GM23248 (cell line): ENCODE results near the gene HEATR5A. TPM values are rescaled to one million over a fixed set of nuclear protein-coding genes. Genes with fewer than 3 reads are reported as not detected.

Experiments
- DNase-seq: peaks from one replicate; pipeline ENCODE4 v3.0.0-alpha.2; 2015
- H2AFZ ChIP-seq: fragments of 200-600 bp; sonication (generic); 2 replicates; pipeline ENCODE4 v1.6.1; 2016; ENCODE audit warnings: antibody characterized with exemption
- H3F3A ChIP-seq: fragments of 200-600 bp; sonication (generic); 2 replicates; pipeline ENCODE4 v1.6.1; 2016; ENCODE audit warnings: mild to moderate bottlenecking, antibody characterized with exemption, mixed run types; ENCODE audit not compliant: insufficient read depth
- H3K27ac ChIP-seq: fragments of 200-600 bp; sonication (generic); 2 replicates; pipeline ENCODE4 v1.5.1; 2016; ENCODE audit warnings: mild to moderate bottlenecking
- H3K27me3 ChIP-seq: fragments of 200-600 bp; sonication (generic); replicated peaks from 2 replicates; pipeline ENCODE4 v1.6.1; 2016; ENCODE audit warnings: mild to moderate bottlenecking; ENCODE audit not compliant: insufficient read depth
- H3K36me3 ChIP-seq: fragments of 200-600 bp; sonication (generic); 2 replicates; pipeline ENCODE4 v1.6.1; 2016; ENCODE audit warnings: low read depth, mild to moderate bottlenecking
- H3K4me1 ChIP-seq: fragments of 200-600 bp; sonication (generic); 2 replicates; pipeline ENCODE4 v1.6.1; 2016; ENCODE audit warnings: mild to moderate bottlenecking; ENCODE audit not compliant: insufficient read depth
- H3K4me2 ChIP-seq: fragments of 200-600 bp; sonication (generic); one replicate; pipeline ENCODE4 v1.6.1; 2016; ENCODE audit warnings: mild to moderate bottlenecking; ENCODE audit not compliant: unreplicated experiment
- H3K4me3 ChIP-seq: fragments of 200-600 bp; sonication (generic); 2 replicates; pipeline ENCODE4 v1.5.1; 2016; ENCODE audit warnings: mild to moderate bottlenecking
- H3K79me2 ChIP-seq: fragments of 200-600 bp; sonication (generic); 2 replicates; pipeline ENCODE4 v1.6.1; 2016; ENCODE audit warnings: mild to moderate bottlenecking; ENCODE audit not compliant: insufficient read depth
- H3K9ac ChIP-seq: fragments of 200-600 bp; sonication (generic); 2 replicates; pipeline ENCODE4 v1.6.1; 2016; ENCODE audit warnings: mild to moderate bottlenecking
- H3K9me2 ChIP-seq: fragments of 200-600 bp; sonication (generic); 2 replicates; pipeline ENCODE4 v1.6.1; 2016; ENCODE audit warnings: mixed run types, mild to moderate bottlenecking, moderate library complexity; ENCODE audit not compliant: insufficient read depth
- H3K9me3 ChIP-seq: fragments of 200-600 bp; sonication (generic); one replicate; pipeline ENCODE4 v1.6.1; 2017; ENCODE audit warnings: low read depth
- H4K20me1 ChIP-seq: fragments of 200-600 bp; sonication (generic); 2 replicates; pipeline ENCODE4 v1.6.0; 2016; ENCODE audit not compliant: insufficient read depth
- EZH2 ChIP-seq: fragments of 200-600 bp; sonication (generic); IDR thresholded peaks from 2 replicates; pipeline ENCODE4 v1.6.1; 2018; ENCODE audit warnings: antibody characterized with exemption, mild to moderate bottlenecking; ENCODE audit not compliant: insufficient read depth, poor library complexity, severe bottlenecking
- EZH2phosphoT487 ChIP-seq: fragments of 200-600 bp; sonication (generic); IDR thresholded peaks from 2 replicates; pipeline ENCODE4 v1.6.1; 2018; ENCODE audit warnings: antibody characterized with exemption, moderate library complexity, mild to moderate bottlenecking, low read depth; ENCODE audit not compliant: insufficient read depth
- WGBS, 2 experiments: methylation state at CpG; one replicate each; pipeline ENCODE4 v1.1.6; 2015 to 2017; ENCODE audit warnings: low lambda C conversion rate in 2 of 2, low coverage in 1 of 2; ENCODE audit errors: missing lambda C conversion rate in 2 of 2; 5-methylcytosine and 5-hydroxymethylcytosine counted together
- in situ Hi-C: fragments of 300-500 bp; cut with MboI; formaldehyde crosslinking; loops from 2 replicates; pipeline ENCODE4 v1.15.0; 2020
- polyA plus RNA-seq: library from polyadenylated mRNA; unstranded; fragments of >200 nt; fragmentation: Nextera tagmentation; extraction: Ambion mirVana; gene quantifications from 2 replicates; pipeline ENCODE4 v1.2.1, GENCODE V29; 2016
- total RNA-seq: library from RNA; depleted of rRNA; stranded (reverse); fragments of >200 nt; shearing (Covaris generic); gene quantifications from 2 replicates; pipeline ENCODE4 v1.2.3, GENCODE V29; 2014

The HEATR5A gene
- total and polyA plus RNA-seq, 2 experiments from 2014 or later = 49.1 to 70.3 TPM

GRCh38 chr14:31426663-31427062, 6.3 kb upstream of the HEATR5A start:
- no peak overlapping the region for H2AFZ ChIP-seq
- H3K9me2 ChIP-seq = no peaks in the 10 kb centered on the region
- no peak for DNase-seq
- WGBS, 2 experiments = 59 to 70% methylated on average over 2 of the region's 2 CpGs
- no peaks in the 10 kb centered on the region for H3K79me2 ChIP-seq
- H3K4me2 ChIP-seq = no peak overlapping the region
- H4K20me1 ChIP-seq = no peaks in the 10 kb centered on the region
- in situ Hi-C loops = no loop called here
- H3K4me1 ChIP-seq = 0 out of 2 replicates have a peak, but pooled peaks cover 3% of the 10 kb centered on the region
- no peaks in the 10 kb centered on the region for H3F3A ChIP-seq
- H3K9me3 ChIP-seq = no peaks in the 10 kb centered on the region
- no peaks in the 10 kb centered on the region for H3K27me3 ChIP-seq
- no peak overlapping the region for H3K9ac ChIP-seq
- TF ChIP-seq EZH2 (no peak), EZH2phosphoT487 (no peak)
- H3K36me3 ChIP-seq = no peaks in the 10 kb centered on the region
- H3K27ac ChIP-seq = no peak overlapping the region
- no peak overlapping the region for H3K4me3 ChIP-seq

DNA sequence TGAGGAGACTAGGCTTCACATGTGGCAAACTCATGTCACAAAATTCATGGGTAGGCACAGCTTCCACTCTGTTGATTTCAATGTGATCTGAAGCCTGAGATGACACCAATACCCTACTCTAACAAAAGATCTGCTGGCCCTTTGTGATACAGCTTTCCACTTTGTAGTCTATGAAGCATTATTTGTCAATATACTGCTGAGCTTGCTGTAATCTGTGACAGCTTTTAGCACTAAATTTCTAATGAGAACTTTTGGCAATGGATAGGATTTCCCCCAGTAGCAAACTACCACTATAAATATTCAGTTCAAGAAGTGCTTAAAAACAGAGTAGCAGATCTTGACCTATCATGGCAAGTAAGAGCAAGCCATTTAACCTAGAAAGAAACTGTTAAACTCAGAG, 5.6 kb upstream of the HEATR5A start:
- H3K79me2 ChIP-seq = no peaks in the 10 kb centered on the region
- no peak overlapping the region for H3K4me2 ChIP-seq
- no peak overlapping the region for H2AFZ ChIP-seq
- no peak overlapping the region for H3K27ac ChIP-seq
- no peaks in the 10 kb centered on the region for H3K27me3 ChIP-seq
- H4K20me1 ChIP-seq = no peaks in the 10 kb centered on the region
- no peak overlapping the region for H3K9ac ChIP-seq
- H3K9me3 ChIP-seq = no peaks in the 10 kb centered on the region
- TF ChIP-seq EZH2 (no peak), EZH2phosphoT487 (no peak)
- H3K36me3 ChIP-seq = no peaks in the 10 kb centered on the region
- no peak for DNase-seq
- H3K4me1 ChIP-seq = 0 out of 2 replicates have a peak, but pooled peaks cover 3% of the 10 kb centered on the region
- no peak overlapping the region for H3K4me3 ChIP-seq
- H3F3A ChIP-seq = peaks cover 6% of the 10 kb centered on the region; the same call in 1 of the 2 replicates
- H3K9me2 ChIP-seq = no peaks in the 10 kb centered on the region
- in situ Hi-C loops = no loop called here

DNA sequence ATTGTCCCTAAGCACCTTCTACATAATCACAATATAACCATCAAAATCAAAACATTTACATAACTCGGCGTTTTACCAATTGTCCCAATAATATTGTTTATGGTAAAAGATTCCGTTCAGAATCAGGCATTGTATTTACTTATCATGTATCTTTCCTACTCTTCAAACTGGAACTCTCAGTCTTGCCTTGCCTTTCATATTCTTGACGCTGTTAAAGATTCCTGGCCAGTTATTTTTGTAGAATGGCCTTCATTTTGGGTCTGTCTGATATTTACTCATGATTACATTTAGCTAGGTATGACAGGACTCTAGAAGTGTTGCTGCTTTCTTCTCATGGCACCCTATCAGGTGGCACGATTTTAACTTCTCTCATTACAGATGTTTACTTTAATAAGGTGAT, 850 bp upstream of the HEATR5A start:
- no peak for TF ChIP-seq EZH2
- TF ChIP-seq EZH2phosphoT487 = no peak
- peaks cover 41% of the 10 kb centered on the region for H3K79me2 ChIP-seq
- 0 out of 2 replicates have a peak overlapping the region, but pooled peaks have one; percentile 95 for H3K4me3 ChIP-seq
- H3K9ac ChIP-seq = peak overlapping the region; percentile 74; the same call in 1 of the 2 replicates
- no peaks in the 10 kb centered on the region for H3K9me2 ChIP-seq
- peak overlapping the region; percentile 70 for H3K27ac ChIP-seq
- H3K4me2 ChIP-seq = peak overlapping the region; percentile 44
- in situ Hi-C loops = no loop called here
- H4K20me1 ChIP-seq = no peaks in the 10 kb centered on the region
- H3K36me3 ChIP-seq = 0 out of 2 replicates have a peak, but pooled peaks cover 3% of the 10 kb centered on the region
- 98 to 99% methylated on average over 5 of the region's 5 CpGs for WGBS, 2 experiments
- H3K27me3 ChIP-seq = no peaks in the 10 kb centered on the region
- H3K9me3 ChIP-seq = no peaks in the 10 kb centered on the region
- H2AFZ ChIP-seq = peak overlapping the region; percentile 91
- H3F3A ChIP-seq = peaks cover 16% of the 10 kb centered on the region; the same call in 1 of the 2 replicates
- peaks cover 8% of the 10 kb centered on the region; the same call in 1 of the 2 replicates for H3K4me1 ChIP-seq
- no peak for DNase-seq

DNA sequence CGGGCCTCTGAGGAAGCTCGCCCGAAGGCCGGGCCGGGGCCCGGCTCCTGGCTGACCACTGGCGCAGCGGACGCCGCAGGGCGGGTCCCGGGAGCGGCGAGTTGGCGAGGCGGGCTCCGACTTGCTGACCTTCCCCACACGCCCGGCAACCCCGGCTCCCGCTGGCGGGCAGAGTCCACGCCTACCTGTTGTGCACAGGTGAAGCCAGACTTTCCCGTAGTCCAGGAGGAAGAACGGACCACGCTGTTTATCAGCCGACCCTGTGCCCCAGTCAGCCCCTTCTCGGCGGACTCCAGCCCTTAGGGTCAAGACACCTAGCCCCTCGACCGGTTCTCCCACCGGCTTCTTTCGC, 407 bp downstream of the HEATR5A start:
- peaks cover 16% of the 10 kb centered on the region; the same call in 1 of the 2 replicates for H3F3A ChIP-seq
- peak overlapping the region; percentile 97 for H3K4me2 ChIP-seq
- 0 to 3% methylated on average over 25 to 30 of the region's 33 CpGs for WGBS, 2 experiments
- H4K20me1 ChIP-seq = no peaks in the 10 kb centered on the region
- H3K4me3 ChIP-seq = peak overlapping the region; percentile 95
- in situ Hi-C loops = no loop called here
- TF ChIP-seq EZH2 (no peak), EZH2phosphoT487 (no peak)
- H2AFZ ChIP-seq = peak overlapping the region; percentile 85
- no peaks in the 10 kb centered on the region for H3K9me2 ChIP-seq
- peak; percentile 79 for DNase-seq
- H3K9ac ChIP-seq = peak overlapping the region; percentile 97
- H3K27ac ChIP-seq = peak overlapping the region; percentile 84
- H3K36me3 ChIP-seq = 0 out of 2 replicates have a peak, but pooled peaks cover 3% of the 10 kb centered on the region
- H3K27me3 ChIP-seq = no peaks in the 10 kb centered on the region
- H3K79me2 ChIP-seq = peaks cover 54% of the 10 kb centered on the region
- peaks cover 8% of the 10 kb centered on the region; the same call in 1 of the 2 replicates for H3K4me1 ChIP-seq
- H3K9me3 ChIP-seq = no peaks in the 10 kb centered on the region
